ENCODE results near the gene C1orf53. TPM values are rescaled to one million over a fixed set of nuclear protein-coding genes. Genes with fewer than 3 reads are reported as not detected.

C1orf53 gene
- polyA plus RNA-seq, 3 donors = 1.5 to 8.3 (median 5.6) TPM

- no peak for TF ChIP-seq CTCF (IDR thresholded peaks at IDR 0.05)
- no peaks in the 10 kb centered on the region for H4K20me1 ChIP-seq (ENCODE audit: insufficient read depth, low read length)
- intact Hi-C loops (cut with micrococcal nuclease) = loop anchor here in 1 of 2 donors (10.0 kb wide), 1 partner anchor 303 kb away; no protein-coding TSS in a partner anchor
- no peak overlapping the region for H3K27ac ChIP-seq (ENCODE audit: low read depth in 1 of 2, low read length in 2 of 2)
- Mint-ChIP-seq H3K36me3 (peaks cover 22 to 28% of the 10 kb centered on the region in 2 donors), H3K4me3 (peak overlapping the region; percentile 86 to 97), H3K27me3 (ENCODE audit: low read depth in 3 of 3) (peaks cover 98 to 100% (median 100%) of the 10 kb centered on the region in 3 donors), H3K27ac (peak overlapping the region in 3 of 7 donors; percentile 40 to 61 (median 60)), H3K9me3 (peaks cover 0 to 52% (median 38%) of the 10 kb centered on the region in 7 donors), H3K4me1 (peaks cover 76% of the 10 kb centered on the region)
- H3K79me2 ChIP-seq (ENCODE audit: insufficient read depth, low read length) = no peaks in the 10 kb centered on the region
- H3K9ac ChIP-seq (ENCODE audit: insufficient read depth, low read length, poor library complexity, severe bottlenecking) = no peak overlapping the region
- peak in 2 of 3 donors; percentile 34 to 43 for DNase-seq
- no peaks in the 10 kb centered on the region for H3K36me3 ChIP-seq (replicated peaks in 1 of 2; ENCODE audit: control insufficient read depth in 1 of 2, insufficient read depth in 2 of 2, low read length in 2 of 2)
- peaks cover 57 to 65% of the 10 kb centered on the region in 2 donors for H3K4me1 ChIP-seq (ENCODE audit: control insufficient read depth in 1 of 2, insufficient read depth in 2 of 2, low read length in 2 of 2)
- WGBS (ENCODE audit: insufficient coverage) = under 1% methylated on average over 43 of the region's 64 CpGs
- H3K4me2 ChIP-seq (replicated peaks; ENCODE audit: extremely low read depth, low read length, poor library complexity, severe bottlenecking) = peak overlapping the region; percentile 83
- H3K27me3 ChIP-seq (ENCODE audit: control insufficient read depth in 2 of 2, insufficient read depth in 2 of 2, low read length in 2 of 2) = peaks cover 95 to 100% of the 10 kb centered on the region in 2 donors
- peak overlapping the region; percentile 84 for H2AFZ ChIP-seq (ENCODE audit: insufficient read depth, low read depth, low read length, poor library complexity, severe bottlenecking)
- peaks cover 0 to 72% of the 10 kb centered on the region in 2 donors for H3K9me3 ChIP-seq (replicated peaks in 1 of 2; ENCODE audit: control insufficient read depth in 1 of 2, insufficient read depth in 1 of 2, low read length in 2 of 2)
- H3K4me3 ChIP-seq (replicated peaks in 1 of 3; ENCODE audit: low read depth in 2 of 3, low read length in 3 of 3) = peak overlapping the region; percentile 33 to 79 (median 40)
These were observed 15.6 kb downstream of the C1orf53 start for GRCh38 chr1:197917805-197918651.

GRCh38 chr1:197918807-197919345 is 16.4 kb downstream of the C1orf53 start:
- H3K27me3 ChIP-seq (ENCODE audit: control insufficient read depth in 2 of 2, insufficient read depth in 2 of 2, low read length in 2 of 2) = peaks cover 90 to 100% of the 10 kb centered on the region in 2 donors
- H3K4me2 ChIP-seq (replicated peaks; ENCODE audit: extremely low read depth, low read length, poor library complexity, severe bottlenecking) = peak overlapping the region; percentile 83
- H3K4me3 Mint-ChIP-seq = peak overlapping the region; percentile 86 to 97
- peaks cover 69% of the 10 kb centered on the region for H3K4me1 Mint-ChIP-seq
- no peaks in the 10 kb centered on the region for H3K36me3 ChIP-seq (replicated peaks in 1 of 2; ENCODE audit: control insufficient read depth in 1 of 2, insufficient read depth in 2 of 2, low read length in 2 of 2)
- H4K20me1 ChIP-seq (ENCODE audit: insufficient read depth, low read length) = no peaks in the 10 kb centered on the region
- H3K9ac ChIP-seq (ENCODE audit: insufficient read depth, low read length, poor library complexity, severe bottlenecking) = no peak overlapping the region
- no peaks in the 10 kb centered on the region for H3K79me2 ChIP-seq (ENCODE audit: insufficient read depth, low read length)
- TF ChIP-seq CTCF (IDR thresholded peaks at IDR 0.05) = no peak
- H3K36me3 Mint-ChIP-seq = peaks cover 22 to 27% of the 10 kb centered on the region in 2 donors
- peaks cover 52 to 60% of the 10 kb centered on the region in 2 donors for H3K4me1 ChIP-seq (ENCODE audit: control insufficient read depth in 1 of 2, insufficient read depth in 2 of 2, low read length in 2 of 2)
- intact Hi-C loops (cut with micrococcal nuclease) = loop anchor here in 1 of 2 donors (10.0 kb wide), 1 partner anchor 304 kb away; no protein-coding TSS in a partner anchor
- H3K9me3 Mint-ChIP-seq = peaks cover 0 to 48% (median 36%) of the 10 kb centered on the region in 7 donors
- 12% methylated on average over 9 of the region's 16 CpGs for WGBS (ENCODE audit: insufficient coverage)
- H2AFZ ChIP-seq (ENCODE audit: insufficient read depth, low read depth, low read length, poor library complexity, severe bottlenecking) = peak overlapping the region; percentile 33
- H3K4me3 ChIP-seq (replicated peaks in 1 of 3; ENCODE audit: low read depth in 2 of 3, low read length in 3 of 3) = peak overlapping the region in 1 of 3 experiments; percentile 79
- peaks cover 0 to 64% of the 10 kb centered on the region in 2 donors for H3K9me3 ChIP-seq (replicated peaks in 1 of 2; ENCODE audit: control insufficient read depth in 1 of 2, insufficient read depth in 1 of 2, low read length in 2 of 2)
- no peak overlapping the region for H3K27ac Mint-ChIP-seq
- H3K27ac ChIP-seq (ENCODE audit: low read depth in 1 of 2, low read length in 2 of 2) = no peak overlapping the region
- DNase-seq = no peak
- peaks cover 95 to 97% (median 96%) of the 10 kb centered on the region in 3 donors for H3K27me3 Mint-ChIP-seq (ENCODE audit: low read depth in 3 of 3)

Data from CD14-positive monocyte (primary cell).